HepG2 (cell line): ENCODE data around the gene THEM5. TPM values are rescaled to one million over a fixed set of nuclear protein-coding genes. Genes with fewer than 3 reads are reported as not detected.

ENCODE experiments used
- ELF3 ChIP-seq: IDR thresholded peaks from 2 replicates; pipeline ENCODE4 v1.6.1; 2016; ENCODE audit warnings: missing genetic modification reagents, missing compliant biosample characterization
- FOSL2 ChIP-seq: sonication (generic); formaldehyde crosslinking; IDR thresholded peaks from 2 replicates; pipeline ENCODE4 v1.4.0; 2020; ENCODE audit warnings: missing genetic modification reagents
- HES4 ChIP-seq: sonication (generic); formaldehyde crosslinking; IDR thresholded peaks from 2 replicates; pipeline ENCODE4 v1.9.0; 2021; ENCODE audit warnings: mild to moderate bottlenecking, missing genetic modification reagents, borderline replicate concordance
- HNRNPL ChIP-seq: fragments of 200-400 bp; formaldehyde crosslinking; IDR thresholded peaks from 2 replicates; pipeline ENCODE4 v1.6.1; 2017; ENCODE audit warnings: mild to moderate bottlenecking, low read depth, low read length
- KMT2A ChIP-seq: sonication (generic); formaldehyde crosslinking; IDR thresholded peaks from 2 replicates; pipeline ENCODE4 v1.4.0; 2020; ENCODE audit warnings: missing genetic modification reagents
- MAZ ChIP-seq, 2 experiments: sonication (generic) in 1 of 2; formaldehyde crosslinking in 1 of 2; IDR thresholded peaks; 2 replicates each; pipeline versions ENCODE4 v1.5.0 to v1.6.1; 2012 to 2020; ENCODE audit warnings: low read depth in 2 of 2, mild to moderate bottlenecking in 2 of 2, borderline replicate concordance in 1 of 2, improper control_type of control experiment in 1 of 2, low read length in 1 of 2, missing genetic modification reagents in 1 of 2, moderate library complexity in 1 of 2
- PHF5A ChIP-seq: IDR thresholded peaks from one replicate; pipeline ENCODE4 v1.6.1; 2018; ENCODE audit warnings: low read depth, missing genetic modification reagents; ENCODE audit not compliant: unreplicated experiment
- SNAPC2 ChIP-seq: sonication (generic); formaldehyde crosslinking; IDR thresholded peaks from 2 replicates; pipeline ENCODE4 v1.8.1; 2022; ENCODE audit warnings: mild to moderate bottlenecking, missing genetic modification reagents
- ZNF263 ChIP-seq: sonication (generic); formaldehyde crosslinking; IDR thresholded peaks from 2 replicates; pipeline ENCODE4 v1.4.0; 2020; ENCODE audit warnings: missing genetic modification reagents
- polyA plus RNA-seq, 8 experiments: library from polyadenylated mRNA; depleted of rRNA in 3 of 8; stranded (reverse) in 7 of 8; unstranded in 1 of 8; fragments of >200 nt; fragmentation: Illumina TruSeq in 4 of 8; extraction: Trizol in 4 of 8; gene quantifications; 2 replicates each; pipeline versions ENCODE4 v1.2.1 to v1.2.3, GENCODE V29; 2011 to 2016; ENCODE audit warnings: low read depth in 4 of 8, missing spikeins in 1 of 8, mixed read lengths in 1 of 8; ENCODE audit not compliant: insufficient read depth in 1 of 8
- total RNA-seq, 5 experiments: library from RNA; depleted of rRNA; stranded (reverse); fragments of >200 nt; fragmentation: Illumina TruSeq; extraction: Trizol; gene quantifications; 2 replicates each; pipeline ENCODE4 v1.2.3, GENCODE V29; 2016; ENCODE audit warnings: low read depth in 1 of 5
- TF ChIP-seq, protein P1 (sequence below): IDR thresholded peaks from 2 replicates; pipeline ENCODE4 v1.6.1; 2012; ENCODE audit warnings: inconsistent platforms
- TF ChIP-seq, protein P2 (sequence below): sonication (generic); formaldehyde crosslinking; IDR thresholded peaks from 2 replicates; pipeline ENCODE4 v1.4.0; 2020; ENCODE audit warnings: missing genetic modification reagents
- TF ChIP-seq, protein P3 (sequence below): sonication (generic); formaldehyde crosslinking; conservative IDR thresholded peaks from 2 replicates; pipeline ENCODE4 v1.8.0; 2022; ENCODE audit warnings: mild to moderate bottlenecking, moderate library complexity, missing genetic modification reagents
- TF ChIP-seq, protein P4 (sequence below): sonication (generic); formaldehyde crosslinking; IDR thresholded peaks from 2 replicates; pipeline ENCODE4 v1.9.0; 2022; ENCODE audit warnings: low read depth, missing genetic modification reagents

THEM5 gene
- total and polyA plus RNA-seq, 2 of the 13 experiments (the other 11 are each of a cell fraction or from before 2014, with no cell fraction given), result not detected

DNA sequence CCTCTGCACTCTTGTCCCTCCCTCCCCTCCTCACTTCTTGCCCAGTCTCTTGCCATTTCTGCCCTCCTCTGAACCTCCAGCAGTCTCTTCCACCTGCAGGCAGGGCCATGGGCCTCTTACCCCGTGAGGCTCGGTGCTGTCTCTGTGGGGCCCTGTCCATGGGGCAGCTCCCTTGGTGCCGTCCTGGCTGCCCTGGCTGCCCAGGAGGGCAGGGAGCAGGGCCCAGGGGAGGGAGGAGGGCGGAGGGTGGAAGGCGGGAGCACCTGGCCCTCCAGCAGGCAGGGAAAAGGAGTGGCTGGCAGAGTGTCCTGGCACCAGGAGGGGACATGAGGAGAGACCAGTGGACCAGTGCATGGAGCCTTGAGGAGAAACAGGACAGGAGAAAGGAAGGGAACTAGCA lies 21.9 kb downstream of the THEM5 start, which contains the start of gene RORC (continued):
- TF ChIP-seq SNAPC2 (CRISPR knock-in tag) (0 out of 2 replicates have a peak, but pooled peaks have one; percentile 11), ELF3 (CRISPR knock-in tag) (0 out of 2 replicates have a peak, but pooled peaks have one; percentile 13), FOSL2 (0 out of 2 replicates have a peak, but pooled peaks have one; percentile 5), PHF5A (CRISPR knock-in tag) (peak; percentile 25), MAZ (IDR thresholded peaks at IDR 0.05; ENCODE audit: borderline replicate concordance, low read depth, low read length) (0 out of 2 replicates have a peak, but pooled peaks have one; percentile 22), MAZ (CRISPR knock-in tag; IDR thresholded peaks at IDR 0.05; ENCODE audit: low read depth) (no peak), HNRNPL (peak; percentile 95), KMT2A (CRISPR knock-in tag) (0 out of 2 replicates have a peak, but pooled peaks have one; percentile 24), ZNF263 (CRISPR knock-in tag) (peak; percentile 98), HES4 (CRISPR knock-in tag) (no peak)
- TF ChIP-seq, protein P1, sequence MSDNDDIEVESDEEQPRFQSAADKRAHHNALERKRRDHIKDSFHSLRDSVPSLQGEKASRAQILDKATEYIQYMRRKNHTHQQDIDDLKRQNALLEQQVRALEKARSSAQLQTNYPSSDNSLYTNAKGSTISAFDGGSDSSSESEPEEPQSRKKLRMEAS, result peak; percentile 40
- TF ChIP-seq, protein P2, sequence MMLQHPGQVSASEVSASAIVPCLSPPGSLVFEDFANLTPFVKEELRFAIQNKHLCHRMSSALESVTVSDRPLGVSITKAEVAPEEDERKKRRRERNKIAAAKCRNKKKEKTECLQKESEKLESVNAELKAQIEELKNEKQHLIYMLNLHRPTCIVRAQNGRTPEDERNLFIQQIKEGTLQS, result no peak
- TF ChIP-seq, protein P3, sequence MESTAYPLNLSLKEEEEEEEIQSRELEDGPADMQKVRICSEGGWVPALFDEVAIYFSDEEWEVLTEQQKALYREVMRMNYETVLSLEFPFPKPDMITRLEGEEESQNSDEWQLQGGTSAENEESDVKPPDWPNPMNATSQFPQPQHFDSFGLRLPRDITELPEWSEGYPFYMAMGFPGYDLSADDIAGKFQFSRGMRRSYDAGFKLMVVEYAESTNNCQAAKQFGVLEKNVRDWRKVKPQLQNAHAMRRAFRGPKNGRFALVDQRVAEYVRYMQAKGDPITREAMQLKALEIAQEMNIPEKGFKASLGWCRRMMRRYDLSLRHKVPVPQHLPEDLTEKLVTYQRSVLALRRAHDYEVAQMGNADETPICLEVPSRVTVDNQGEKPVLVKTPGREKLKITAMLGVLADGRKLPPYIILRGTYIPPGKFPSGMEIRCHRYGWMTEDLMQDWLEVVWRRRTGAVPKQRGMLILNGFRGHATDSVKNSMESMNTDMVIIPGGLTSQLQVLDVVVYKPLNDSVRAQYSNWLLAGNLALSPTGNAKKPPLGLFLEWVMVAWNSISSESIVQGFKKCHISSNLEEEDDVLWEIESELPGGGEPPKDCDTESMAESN (CRISPR knock-in tag), result 0 out of 2 replicates have a peak, but pooled peaks have one; percentile 58
- TF ChIP-seq, protein P4, sequence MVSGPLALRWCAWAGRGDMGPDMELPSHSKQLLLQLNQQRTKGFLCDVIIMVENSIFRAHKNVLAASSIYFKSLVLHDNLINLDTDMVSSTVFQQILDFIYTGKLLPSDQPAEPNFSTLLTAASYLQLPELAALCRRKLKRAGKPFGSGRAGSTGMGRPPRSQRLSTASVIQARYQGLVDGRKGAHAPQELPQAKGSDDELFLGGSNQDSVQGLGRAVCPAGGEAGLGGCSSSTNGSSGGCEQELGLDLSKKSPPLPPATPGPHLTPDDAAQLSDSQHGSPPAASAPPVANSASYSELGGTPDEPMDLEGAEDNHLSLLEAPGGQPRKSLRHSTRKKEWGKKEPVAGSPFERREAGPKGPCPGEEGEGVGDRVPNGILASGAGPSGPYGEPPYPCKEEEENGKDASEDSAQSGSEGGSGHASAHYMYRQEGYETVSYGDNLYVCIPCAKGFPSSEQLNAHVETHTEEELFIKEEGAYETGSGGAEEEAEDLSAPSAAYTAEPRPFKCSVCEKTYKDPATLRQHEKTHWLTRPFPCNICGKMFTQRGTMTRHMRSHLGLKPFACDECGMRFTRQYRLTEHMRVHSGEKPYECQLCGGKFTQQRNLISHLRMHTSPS (CRISPR knock-in tag), result peak; percentile 92
